Uterus (tissue), 4 donors: ENCODE results near the gene PXK. TPM values are rescaled to one million over a fixed set of nuclear protein-coding genes. Genes with fewer than 3 reads are reported as not detected.

Experiments
- DNase-seq, 2 donors: peaks; one replicate each; pipeline ENCODE4 v3.0.0-alpha.2; 2019 to 2020
- H3K27ac ChIP-seq, 2 donors: fragments of 200-600 bp; sonication (generic); 1 replicate in 1 of 2; 2 replicates in 1 of 2; pipeline ENCODE4 v1.5.1; 2016 to 2018
- H3K27me3 ChIP-seq, 2 donors: fragments of 200-600 bp; sonication (generic); one replicate each; pipeline ENCODE4 v1.5.1; 2018 to 2019; ENCODE audit warnings: control low read depth in 1 of 2
- H3K36me3 ChIP-seq, 2 donors: fragments of 200-600 bp; sonication (generic); one replicate each; pipeline ENCODE4 v1.5.1; 2019; ENCODE audit warnings: control low read depth in 1 of 2
- H3K4me1 ChIP-seq, 2 donors: fragments of 200-600 bp; sonication (generic); one replicate each; pipeline ENCODE4 v1.5.1; 2018 to 2019; ENCODE audit warnings: control low read depth in 1 of 2
- H3K4me3 ChIP-seq, 2 donors: fragments of 200-600 bp; sonication (generic); 1 replicate in 1 of 2; 2 replicates in 1 of 2; pipeline ENCODE4 v1.5.1; 2018 to 2019; ENCODE audit warnings: mild to moderate bottlenecking in 1 of 2
- H3K9me3 ChIP-seq, 2 donors: fragments of 200-600 bp; sonication (generic); one replicate each; pipeline ENCODE4 v1.5.1; 2019; ENCODE audit warnings: control low read depth in 1 of 2
- CTCF ChIP-seq, 4 experiments: fragments of 200-600 bp in 2 of 4; fragments of 450-650 bp in 2 of 4; sonication (generic) in 2 of 4; IDR thresholded peaks; one replicate each; pipeline ENCODE4 v1.5.1; 2016 to 2019; ENCODE audit warnings: antibody characterized with exemption in 4 of 4, mild to moderate bottlenecking in 2 of 4, moderate library complexity in 1 of 4
- POLR2A ChIP-seq, 2 donors: fragments of 450-650 bp; IDR thresholded peaks; one replicate each; pipeline ENCODE4 v1.6.1; 2016; ENCODE audit warnings: antibody characterized with exemption in 2 of 2, mild to moderate bottlenecking in 1 of 2, moderate library complexity in 1 of 2
- intact Hi-C: fragments of 100-400 bp; cut with DNase I; formaldehyde crosslinking; loops from one replicate; pipeline ENCODE4 v1.15.1; 2023; ENCODE audit warnings: low total_unique reads
- total RNA-seq, 4 donors: library from RNA; depleted of rRNA in 3 of 4; stranded (reverse); fragments of >200 nt in 3 of 4; gene quantifications; one replicate each; pipeline versions ENCODE4 v1.1.0 to v1.2.4, GENCODE V29; 2014 to 2023
- donor health status: DM: yes; HTN: yes; CAD: no.

PXK gene
- total RNA-seq, 4 donors from 2014 or later, result 15.1 to 50.5 (median 41.1) TPM

GRCh38 chr3:58392181-58392580 lies 59.5 kb downstream of the PXK start:
- peak overlapping the region; percentile 59 to 80 for H3K27ac ChIP-seq
- H3K4me1 ChIP-seq, result peaks cover 5 to 8% of the 10 kb centered on the region in 2 donors
- no peaks in the 10 kb centered on the region for H3K27me3 ChIP-seq
- no peaks in the 10 kb centered on the region for H3K36me3 ChIP-seq
- no peak for DNase-seq
- intact Hi-C loops, result no loop called here
- H3K9me3 ChIP-seq, result no peaks in the 10 kb centered on the region
- TF ChIP-seq POLR2A (IDR thresholded peaks at IDR 0.05) (no peak), CTCF (IDR thresholded peaks at IDR 0.05) (no peak)
- no peak overlapping the region for H3K4me3 ChIP-seq

- no peak for DNase-seq
- no peaks in the 10 kb centered on the region for H3K9me3 ChIP-seq
- peaks cover 0 to 3% of the 10 kb centered on the region in 2 donors for H3K4me1 ChIP-seq
- H3K27me3 ChIP-seq, result no peaks in the 10 kb centered on the region
- intact Hi-C loops, result no loop called here
- peak overlapping the region in 1 of 2 donors; percentile 15 for H3K27ac ChIP-seq
- TF ChIP-seq POLR2A (IDR thresholded peaks at IDR 0.05) (no peak), CTCF (IDR thresholded peaks at IDR 0.05) (no peak)
- H3K36me3 ChIP-seq, result no peaks in the 10 kb centered on the region
- no peak overlapping the region for H3K4me3 ChIP-seq
These were observed 61.6 kb downstream of the PXK start for GRCh38 chr3:58394339-58394738.

- Histone ChIP-seq H3K36me3 (no peaks in the 10 kb centered on the region), H3K27ac (no peak overlapping the region), H3K27me3 (no peaks in the 10 kb centered on the region), H3K4me3 (no peak overlapping the region), H3K9me3 (no peaks in the 10 kb centered on the region), H3K4me1 (no peaks in the 10 kb centered on the region)
- no peak for TF ChIP-seq CTCF (IDR thresholded peaks at IDR 0.05)
- TF ChIP-seq POLR2A (IDR thresholded peaks at IDR 0.05), result no peak
- no peak for DNase-seq
- intact Hi-C loops, result no loop called here
These were observed 66.1 kb downstream of the PXK start for GRCh38 chr3:58398669-58399333.

GRCh38 chr3:58403513-58404109 lies 70.9 kb downstream of the PXK start:
- no peaks in the 10 kb centered on the region for H3K9me3 ChIP-seq
- H3K4me1 ChIP-seq, result no peaks in the 10 kb centered on the region
- no peaks in the 10 kb centered on the region for H3K27me3 ChIP-seq
- no peak for DNase-seq
- TF ChIP-seq CTCF (IDR thresholded peaks at IDR 0.05) (no peak), POLR2A (IDR thresholded peaks at IDR 0.05) (no peak)
- H3K4me3 ChIP-seq, result no peak overlapping the region
- intact Hi-C loops, result no loop called here
- H3K27ac ChIP-seq, result no peak overlapping the region
- no peaks in the 10 kb centered on the region for H3K36me3 ChIP-seq

- intact Hi-C loops, result no loop called here
- Histone ChIP-seq H3K4me3 (no peak overlapping the region), H3K36me3 (no peaks in the 10 kb centered on the region), H3K27ac (peak overlapping the region; percentile 10 to 11), H3K4me1 (no peaks in the 10 kb centered on the region), H3K9me3 (no peaks in the 10 kb centered on the region), H3K27me3 (no peaks in the 10 kb centered on the region)
- DNase-seq, result no peak
- no peak for TF ChIP-seq CTCF (IDR thresholded peaks at IDR 0.05)
- TF ChIP-seq POLR2A (IDR thresholded peaks at IDR 0.05), result no peak
These were observed 71.7 kb downstream of the PXK start for GRCh38 chr3:58404396-58404795.
